Cerebellar cortex (tissue), 1 donor: ENCODE data around the gene UPK1A.
"Not testable (repeated sequence)": the region's sequence is repeated elsewhere in the genome, so short reads cannot be mapped to it uniquely, and the experiment has no call there.

Experiments used
- DNase-seq: peaks from one replicate; pipeline ENCODE4 v3.0.0-alpha.2; 2015; ENCODE audit warnings: low spot score

UPK1A gene

DNA sequence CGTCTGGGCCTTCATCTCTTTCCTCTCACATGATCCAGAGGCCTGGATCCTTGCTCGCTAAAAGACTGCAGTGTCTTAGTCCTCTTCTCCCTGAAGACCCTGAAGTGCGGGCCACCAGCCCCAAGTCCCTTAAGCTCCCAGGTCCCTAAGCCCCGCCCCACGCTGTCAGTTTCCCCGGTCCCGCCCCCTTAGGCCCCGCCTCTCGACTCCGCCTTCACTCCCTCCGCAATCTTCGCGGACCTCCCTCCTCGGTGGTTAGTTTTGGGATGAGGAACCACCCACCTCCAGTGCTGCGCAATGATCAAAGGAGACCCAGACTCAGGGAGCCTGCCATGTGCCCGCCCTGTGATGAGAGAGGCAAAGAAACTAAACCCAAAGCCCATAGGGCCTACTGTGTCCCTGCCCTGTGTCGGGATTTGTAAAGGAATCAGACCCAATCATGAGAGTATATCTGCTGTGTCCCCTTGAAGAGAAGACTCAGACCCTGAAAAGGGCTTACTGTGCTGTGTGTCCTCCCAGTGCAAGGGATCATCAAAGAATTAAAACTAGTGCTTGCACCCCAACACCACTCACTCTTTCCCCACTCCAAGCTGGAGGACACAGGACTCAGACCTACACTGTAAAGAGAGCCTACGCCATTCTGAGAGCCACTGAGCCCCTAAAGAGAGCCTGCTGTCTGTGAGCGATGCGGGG lies 21.2 kb upstream of the UPK1A start:
- DNase-seq = peak; percentile 82

- DNase-seq = no peak
These were observed 20.4 kb upstream of the UPK1A start for GRCh38 chr19:35645680-35646511.

DNA sequence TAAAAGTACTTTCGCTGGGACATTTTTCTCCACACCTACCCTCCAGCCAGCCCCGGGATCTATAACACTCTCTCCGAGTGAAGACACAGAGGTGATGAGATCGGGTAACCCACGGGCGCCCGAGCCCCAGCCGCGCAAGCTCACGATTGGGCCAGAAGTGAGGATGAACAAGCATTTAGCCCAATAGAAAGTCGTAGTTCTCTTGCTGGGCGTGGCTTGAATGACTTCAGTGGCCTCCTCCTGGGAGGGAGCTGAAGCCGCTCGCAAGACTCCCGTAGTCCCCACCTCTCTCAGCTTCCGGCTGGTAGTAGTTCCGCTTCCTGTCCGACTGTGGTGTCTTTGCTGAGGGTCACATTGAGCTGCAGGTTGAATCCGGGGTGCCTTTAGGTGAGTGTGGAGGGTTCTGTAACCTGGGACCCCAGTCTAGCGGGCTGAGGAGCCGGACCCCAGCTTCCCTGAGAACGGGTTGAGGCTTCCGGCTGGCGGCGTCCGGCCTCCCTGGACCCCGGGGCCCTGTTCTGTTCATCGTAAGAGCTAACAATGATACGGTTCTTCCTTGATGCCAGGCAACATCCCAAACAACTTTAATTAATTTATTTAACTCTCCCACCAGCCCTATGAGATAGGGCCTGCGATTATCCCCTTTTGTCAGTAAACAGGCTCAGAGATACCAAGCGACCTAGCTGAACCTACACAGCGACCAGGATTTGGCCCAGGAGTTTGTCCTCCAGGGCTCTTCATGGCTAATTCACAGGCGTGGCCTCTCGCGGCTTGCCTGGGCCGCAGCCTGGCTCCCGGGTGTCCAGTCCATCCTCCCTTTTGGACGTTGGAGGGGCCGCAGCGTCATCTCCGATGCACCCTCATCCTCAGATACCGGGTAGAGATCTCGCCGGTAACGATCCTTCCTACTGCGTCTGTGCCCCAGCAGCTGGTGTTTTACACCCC lies 18.0 kb upstream of the UPK1A start, which contains the start of gene COX6B1:
TSS of gene COX6B1 (plus strand) at position 307 of the 945 bp plus-strand sequence. CDS start 2,921 bp downstream, outside the sequence.
- DNase-seq = peak; percentile 99

DNA sequence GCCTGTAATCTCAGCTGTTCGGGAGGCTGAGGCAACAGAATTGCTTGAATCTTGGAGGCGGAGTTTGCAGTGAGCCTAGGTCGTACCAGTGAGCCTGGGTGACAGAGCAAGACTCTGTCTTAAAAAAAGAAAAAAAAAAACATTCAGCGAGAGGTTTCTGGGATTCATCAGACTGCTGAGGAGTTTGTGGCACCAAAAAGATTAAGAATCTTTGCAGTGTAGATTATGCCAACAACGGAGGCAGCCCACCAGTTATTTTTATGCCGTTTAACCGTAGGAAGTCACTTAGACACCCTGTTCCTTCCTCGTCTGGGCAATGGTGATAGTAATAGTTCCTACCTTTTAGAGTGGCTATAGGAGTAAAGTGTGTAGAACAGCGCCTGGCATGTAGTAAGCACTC lies 15.7 kb upstream of the UPK1A start:
- no peak for DNase-seq

GRCh38 chr19:35654828-35655227 lies 11.5 kb upstream of the UPK1A start:
- DNase-seq = not testable (repeated sequence)

GRCh38 chr19:35655600-35655999 lies 10.7 kb upstream of the UPK1A start:
- DNase-seq = no peak

- DNase-seq = no peak
These were observed 9.6 kb upstream of the UPK1A start for GRCh38 chr19:35656700-35657099.

- DNase-seq = no peak
These were observed 8.2 kb upstream of the UPK1A start for GRCh38 chr19:35657904-35658700.

DNA sequence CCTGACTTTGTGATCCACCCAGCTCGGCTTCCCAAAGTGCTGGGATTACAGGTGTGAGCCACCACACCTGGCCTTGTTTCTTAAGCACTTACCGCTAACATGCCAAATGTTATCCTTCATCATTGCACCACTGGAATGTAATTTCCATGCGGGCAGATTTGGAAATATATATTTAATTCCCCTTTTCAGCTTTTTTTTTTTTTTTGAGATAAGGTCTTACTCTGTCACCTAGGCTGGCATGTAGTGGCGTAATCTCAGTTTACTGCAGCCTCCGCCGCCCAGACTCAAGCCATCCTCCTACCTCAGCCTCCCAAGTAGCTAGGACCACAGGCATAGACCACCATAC lies 4.3 kb upstream of the UPK1A start:
- no peak for DNase-seq

- no peak for DNase-seq
These were observed 2.3 kb upstream of the UPK1A start for GRCh38 chr19:35663981-35664380.

DNA sequence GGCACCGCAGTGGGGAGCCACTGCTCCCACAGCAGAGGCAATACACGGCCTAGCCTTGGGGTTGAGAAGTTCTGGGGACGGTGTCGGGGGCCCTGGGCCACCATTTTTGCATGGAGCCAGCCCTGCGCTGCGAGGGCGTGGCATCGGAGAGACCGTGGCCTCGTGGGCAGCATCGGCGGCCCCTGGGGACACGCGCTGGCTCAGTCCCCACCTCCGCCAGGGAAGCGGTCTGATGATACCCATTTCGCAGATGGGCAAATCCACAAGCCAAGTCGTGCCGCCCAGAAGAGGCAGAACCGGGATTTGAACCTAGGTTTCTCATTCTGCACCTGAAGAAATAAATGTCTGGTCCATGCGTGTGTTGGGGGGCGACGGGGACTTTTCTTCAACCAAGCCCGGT lies 1.2 kb upstream of the UPK1A start:
- DNase-seq = no peak

- no peak for DNase-seq
These were observed 713 bp upstream of the UPK1A start for GRCh38 chr19:35665604-35666003.

- DNase-seq = no peak
These were observed 3.2 kb downstream of the UPK1A start for GRCh38 chr19:35669566-35669965.

- no peak for DNase-seq
These were observed 3.7 kb downstream of the UPK1A start for GRCh38 chr19:35669974-35670373.

DNA sequence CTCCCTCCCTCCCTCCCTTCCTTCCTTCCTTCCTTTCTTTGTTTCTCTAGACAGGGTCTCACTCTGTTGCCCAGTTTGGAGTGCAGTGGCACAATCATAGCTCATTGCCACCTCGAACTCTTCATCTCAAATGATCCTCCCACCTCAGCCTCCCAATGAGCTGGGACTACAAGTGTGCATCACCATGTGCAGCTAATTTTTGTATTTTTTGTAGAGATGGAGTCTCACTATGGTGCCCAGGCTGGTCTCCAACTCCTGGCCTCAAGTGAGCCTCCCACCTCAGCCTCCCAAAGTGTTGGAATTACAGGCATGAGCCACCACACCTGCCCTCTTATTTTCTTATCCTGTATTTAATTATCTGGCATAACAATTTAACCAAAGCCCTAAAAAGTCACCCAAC lies 4.4 kb downstream of the UPK1A start:
- DNase-seq = no peak

DNA sequence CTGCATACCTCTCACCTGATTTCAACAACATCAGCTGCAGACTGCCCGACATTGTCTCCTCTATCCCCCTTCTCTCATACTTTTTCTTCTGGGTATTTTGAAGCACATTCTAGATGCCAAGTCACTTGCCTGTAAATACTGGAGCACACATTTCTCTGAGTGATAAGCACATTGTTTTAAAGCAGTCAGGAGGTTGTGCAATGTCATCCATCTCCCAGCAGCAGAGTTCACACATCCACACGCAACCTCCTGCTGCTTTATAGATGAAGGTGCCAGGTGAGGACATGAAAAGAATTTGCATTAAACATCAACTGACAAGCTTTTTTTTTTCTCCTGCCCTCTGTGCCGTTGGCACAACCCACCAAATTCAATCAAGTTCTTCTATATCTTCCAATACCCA lies 5.5 kb downstream of the UPK1A start:
- DNase-seq = no peak

GRCh38 chr19:35673121-35673804 lies 6.9 kb downstream of the UPK1A start:
- no peak for DNase-seq

DNA sequence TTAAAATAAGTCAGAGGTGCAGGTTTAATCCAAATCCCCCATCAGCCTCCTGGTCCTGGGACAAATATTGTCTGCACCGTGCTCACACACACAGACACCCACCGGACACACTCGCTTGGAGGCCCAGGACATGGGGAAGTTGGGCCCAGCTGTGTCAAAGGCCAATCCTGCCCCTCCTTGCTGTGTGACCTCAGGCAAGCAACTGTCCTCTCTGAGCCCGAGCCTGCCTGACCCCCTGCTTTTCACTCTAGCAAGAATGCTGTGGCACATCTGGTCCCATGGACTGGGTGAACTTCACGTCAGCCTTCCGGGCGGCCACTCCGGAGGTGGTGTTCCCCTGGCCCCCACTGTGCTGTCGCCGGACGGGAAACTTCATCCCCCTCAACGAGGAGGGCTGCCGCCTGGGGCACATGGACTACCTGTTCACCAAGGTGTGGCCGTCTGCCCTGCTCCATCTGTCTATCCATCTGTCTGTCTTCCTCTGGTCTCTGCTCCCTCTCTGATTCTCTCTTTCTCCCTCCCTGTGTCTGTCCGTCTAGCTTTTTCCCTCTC lies 9.3 kb downstream of the UPK1A start:
- DNase-seq = no peak

DNA sequence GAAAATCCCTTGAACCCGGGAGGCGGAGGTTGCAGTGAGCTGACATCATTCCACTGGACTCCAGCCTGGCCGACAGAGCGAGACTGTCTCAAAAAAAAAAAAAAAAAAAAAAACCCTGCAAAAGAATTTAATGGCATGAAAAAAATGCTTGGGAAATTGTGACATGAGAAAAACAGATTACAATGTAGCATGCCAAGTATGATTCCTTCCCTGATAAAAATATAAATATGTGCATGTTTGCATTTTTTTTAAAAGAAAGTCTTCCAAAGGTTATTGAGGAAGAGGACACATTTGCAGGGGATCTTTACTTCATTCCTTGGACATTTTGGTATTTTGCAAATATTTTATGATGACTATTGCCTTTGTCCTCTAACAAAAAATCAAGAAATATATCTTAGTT lies 23.5 kb downstream of the UPK1A start:
- no peak for DNase-seq

DNA sequence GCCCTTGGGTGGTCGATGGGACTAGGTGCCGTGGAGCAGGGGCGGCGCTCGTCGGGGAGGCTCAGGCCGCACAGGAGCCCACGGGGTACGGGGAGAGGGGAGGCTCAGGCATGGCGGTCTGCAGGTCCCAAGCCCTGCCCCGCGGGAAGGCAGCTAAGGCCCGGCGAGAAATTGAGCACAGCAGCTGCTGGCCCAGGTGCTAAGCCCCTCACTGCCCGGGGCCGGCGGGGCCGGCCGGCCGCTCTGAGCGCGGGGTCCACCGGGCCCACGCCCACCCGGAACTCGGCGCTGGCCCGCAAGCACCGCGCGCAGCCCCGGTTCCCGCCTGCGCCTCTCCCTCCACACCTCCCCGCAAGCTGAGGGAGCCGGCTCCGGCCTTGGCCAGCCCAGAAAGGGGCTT lies 24.8 kb downstream of the UPK1A start:
- DNase-seq = not testable (repeated sequence)

DNA sequence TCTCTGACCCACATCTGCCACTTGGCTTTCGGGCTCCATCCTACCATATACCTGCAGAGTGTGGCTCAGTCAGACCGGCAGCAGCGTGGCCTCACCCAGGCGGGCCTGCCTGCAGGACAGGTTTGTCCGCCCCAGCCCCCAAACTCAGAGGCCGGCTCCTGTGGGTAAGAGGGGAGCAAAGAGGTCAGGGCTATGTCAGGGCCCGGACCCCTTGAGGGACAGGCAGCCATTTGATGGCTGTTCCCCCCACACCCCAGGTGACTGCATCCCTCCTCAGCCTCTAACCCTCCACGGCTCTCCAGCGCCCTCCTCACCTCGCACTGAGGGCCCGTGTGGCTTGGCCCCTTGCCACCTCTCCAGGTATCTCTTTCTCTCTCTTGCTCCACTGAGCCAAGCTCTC lies 25.7 kb downstream of the UPK1A start:
- no peak for DNase-seq
